NCI-H128 (cell line): ENCODE results near the gene AGAP1.

Experiments used
- DNase-seq: peaks from one replicate; lab custom pipeline; 2025; ENCODE audit not compliant: unreplicated experiment; lab: John Stamatoyannopoulos, UW

AGAP1 gene

DNA sequence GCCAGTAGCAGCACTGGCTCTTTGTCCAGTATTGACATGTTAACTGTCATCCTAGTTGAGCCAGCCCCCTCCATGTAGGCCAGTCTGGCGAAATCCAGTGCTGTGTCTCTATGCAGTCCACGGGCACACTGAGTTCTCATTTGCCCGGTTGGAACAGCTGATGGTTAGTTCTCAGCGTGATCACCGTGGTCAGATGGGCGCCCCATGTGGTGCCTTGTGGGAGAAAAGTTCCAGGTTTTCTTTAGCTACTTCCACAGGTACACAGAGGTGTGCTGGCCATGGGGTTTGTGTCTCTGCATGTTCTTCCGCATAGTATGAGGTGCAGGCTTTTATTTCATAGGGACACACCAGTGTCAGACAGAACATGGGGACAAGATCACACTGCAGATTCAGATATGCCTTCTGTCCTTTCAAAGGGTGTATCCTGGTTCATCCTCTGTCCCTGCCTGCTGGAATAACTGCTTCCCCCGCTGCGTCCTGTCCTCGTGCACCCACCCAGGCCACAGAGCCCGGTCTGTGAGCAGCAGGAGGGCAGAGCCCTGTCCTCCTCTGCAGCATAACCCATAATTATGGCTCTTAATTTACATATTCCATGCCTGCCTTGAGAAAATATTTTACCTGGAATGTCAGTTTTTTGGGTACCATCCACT lies 340.3 kb downstream of the AGAP1 start:
- DNase-seq: no peak

DNA sequence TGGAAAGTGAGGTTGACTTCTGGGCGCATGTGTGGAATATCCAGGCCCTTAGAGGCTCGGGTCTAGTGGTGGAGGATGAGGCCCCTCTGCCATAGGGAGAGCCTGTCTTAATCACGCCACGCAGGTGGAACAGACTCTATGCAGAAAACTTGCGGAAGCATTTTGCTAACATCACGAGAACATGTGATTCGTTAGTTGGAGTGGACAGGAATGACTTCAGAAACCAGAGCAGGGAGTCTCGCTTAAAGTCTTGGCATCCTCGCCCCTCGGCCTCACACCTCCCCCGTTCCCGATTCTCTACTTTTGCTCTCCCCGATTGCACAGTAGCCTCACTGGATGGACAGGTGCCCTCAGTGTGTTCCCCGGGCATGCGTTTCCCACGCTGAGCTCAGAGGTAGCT lies 340.9 kb downstream of the AGAP1 start:
- DNase-seq: no peak

DNA sequence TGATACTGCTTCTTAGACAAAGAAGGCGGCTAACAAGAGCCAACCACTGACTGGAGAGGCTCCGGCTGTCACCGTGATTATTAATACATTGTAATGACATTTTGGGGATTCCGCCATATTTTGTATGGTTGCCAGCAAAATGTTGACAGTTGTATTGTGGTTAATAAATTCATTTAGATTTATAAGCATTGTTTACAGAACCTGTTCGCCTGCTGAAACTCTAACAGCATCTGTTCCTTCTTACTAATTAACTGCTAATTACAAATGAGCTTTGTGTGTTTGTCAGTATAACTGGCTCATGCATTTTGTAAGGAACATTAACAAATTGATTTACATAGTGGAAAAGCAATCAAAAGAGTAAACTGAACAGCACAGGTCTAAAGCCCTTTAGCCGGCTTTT lies 342.0 kb downstream of the AGAP1 start:
- no peak for DNase-seq

DNA sequence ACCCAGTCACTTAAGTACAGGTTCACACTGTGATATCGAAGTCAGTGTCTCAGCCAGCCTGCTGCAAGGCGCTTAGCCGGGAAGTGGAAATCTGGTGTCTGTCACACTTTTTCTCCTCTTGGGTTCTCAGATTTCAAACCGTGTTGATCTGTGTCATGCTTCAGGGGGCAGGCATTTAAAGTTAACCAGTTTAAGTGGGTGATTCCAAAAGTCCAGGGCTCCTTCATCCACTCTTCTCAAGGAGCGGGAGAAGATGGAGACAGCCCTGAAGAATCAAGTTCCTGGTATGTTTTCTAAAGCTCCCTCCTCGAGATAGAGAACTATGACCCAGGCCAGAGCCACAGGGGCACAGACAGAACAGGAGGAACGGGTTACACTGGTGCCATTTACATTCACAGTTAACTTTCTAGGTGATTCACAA lies 342.7 kb downstream of the AGAP1 start:
- DNase-seq: peak; percentile 5

DNA sequence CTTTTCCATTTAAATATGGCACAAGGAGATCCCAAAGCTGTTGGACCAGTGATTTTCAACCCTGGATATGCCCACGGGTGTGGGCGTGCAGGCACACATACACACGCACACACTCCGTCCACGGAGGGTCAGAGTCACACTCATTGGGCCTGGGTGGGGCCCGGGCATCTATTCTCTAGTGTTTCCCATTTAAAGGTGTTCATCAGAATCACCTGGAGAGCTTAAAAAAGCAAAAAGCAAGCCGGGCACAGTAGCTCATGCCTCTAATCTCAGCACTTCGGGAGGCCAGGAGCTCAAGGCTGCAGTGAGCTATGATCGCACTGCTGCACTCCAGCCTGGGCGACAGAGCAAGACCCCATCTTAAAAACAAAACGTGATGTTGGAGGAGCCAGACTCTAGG lies 345.4 kb downstream of the AGAP1 start:
- DNase-seq: no peak

DNA sequence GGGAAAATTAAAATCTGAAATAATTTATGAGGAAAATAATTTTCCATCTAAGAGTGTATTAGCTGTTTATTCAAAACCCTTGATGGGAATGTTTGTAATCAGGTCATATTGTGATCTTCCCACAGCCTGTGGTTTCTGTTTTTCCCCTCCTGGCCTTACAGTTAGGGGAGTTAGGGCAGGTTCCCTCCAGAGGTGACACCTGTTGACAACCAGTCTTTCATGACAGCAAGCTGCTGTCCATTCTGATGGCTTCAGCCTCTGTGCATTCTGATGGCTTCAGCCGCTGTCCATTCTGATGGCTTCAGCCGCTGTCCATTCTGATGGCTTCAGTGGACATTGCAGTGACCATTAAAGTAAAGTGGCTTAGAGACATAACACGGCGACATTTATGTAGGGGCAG lies 346.1 kb downstream of the AGAP1 start:
- no peak for DNase-seq

DNA sequence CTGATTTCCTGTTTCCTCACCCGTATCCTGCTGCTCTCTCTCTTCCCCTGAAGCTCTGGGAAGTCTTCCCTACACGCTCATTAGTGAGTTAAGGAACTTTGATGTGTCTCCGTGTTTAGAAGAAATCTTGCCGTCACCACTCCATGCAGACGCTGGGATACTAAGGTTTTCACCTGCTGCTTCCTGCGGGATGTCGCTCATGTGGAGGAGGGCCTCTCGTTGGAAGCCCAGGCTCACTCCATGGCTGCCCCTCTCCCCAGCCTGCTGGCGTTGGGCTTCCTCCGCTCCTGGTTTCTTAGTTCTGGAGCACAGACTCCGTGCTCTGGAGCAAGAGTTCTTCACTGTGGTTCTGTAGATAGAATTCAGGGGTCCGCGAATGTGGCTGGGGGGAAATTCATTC lies 348.0 kb downstream of the AGAP1 start:
- no peak for DNase-seq

DNA sequence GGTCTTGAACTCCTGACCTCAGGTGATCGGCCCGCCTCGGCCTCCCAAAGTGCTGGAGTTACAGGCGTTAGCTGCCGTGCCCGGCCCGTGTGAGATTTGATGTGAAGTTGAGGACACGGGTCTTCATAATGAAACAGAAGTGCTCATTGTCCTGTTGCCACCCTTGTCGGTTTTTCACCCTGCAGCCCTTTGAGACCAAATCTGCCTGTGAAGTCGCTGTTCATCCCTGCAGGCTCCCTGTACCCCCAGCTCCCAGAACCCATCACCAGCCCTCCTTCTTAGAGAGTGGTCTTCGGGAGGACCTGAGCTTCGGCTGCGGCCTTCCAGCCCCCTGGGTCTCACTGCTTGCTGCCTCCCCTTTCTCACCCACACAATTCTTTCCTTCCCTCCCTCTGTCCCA lies 349.1 kb downstream of the AGAP1 start:
- DNase-seq: no peak

DNA sequence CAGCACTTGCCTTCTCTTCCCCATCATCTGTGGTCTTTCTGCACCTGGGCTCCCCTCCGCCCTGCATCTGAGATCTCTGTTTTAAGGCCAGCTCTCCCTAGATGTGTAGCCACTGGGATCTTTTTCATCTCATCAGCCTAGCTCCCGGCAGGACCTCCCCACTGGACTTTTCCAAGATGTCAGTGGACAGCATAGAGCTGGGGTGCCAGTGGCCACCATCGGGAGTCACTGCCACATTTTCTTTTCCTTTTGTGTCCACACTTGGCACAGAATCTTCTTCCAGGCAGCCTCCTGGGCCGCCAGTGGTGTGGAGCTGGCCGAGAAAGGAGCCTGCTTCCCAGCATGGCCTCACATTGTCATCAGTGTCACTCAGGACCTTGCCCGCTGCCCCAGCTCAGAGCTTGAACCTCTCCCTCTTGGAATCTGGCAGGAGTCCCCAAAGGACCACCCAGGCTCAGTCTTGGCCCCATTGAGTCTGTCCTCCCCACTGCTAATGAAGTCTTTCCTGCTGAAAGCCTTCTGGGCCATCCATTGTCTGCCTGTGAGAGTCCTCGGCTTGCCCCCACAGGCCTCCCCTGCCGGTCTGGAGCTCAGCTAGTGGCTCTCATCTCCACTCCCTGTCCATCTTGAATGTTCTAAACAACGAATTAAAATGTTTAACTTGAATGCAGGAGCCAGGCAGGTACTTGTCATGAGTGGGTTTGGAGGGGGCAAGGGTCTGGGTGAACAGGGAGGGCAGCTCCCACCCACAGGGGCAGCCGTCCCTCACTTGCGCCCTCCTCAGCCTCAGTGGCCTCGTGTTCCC lies 349.9 kb downstream of the AGAP1 start:
- DNase-seq: no peak

DNA sequence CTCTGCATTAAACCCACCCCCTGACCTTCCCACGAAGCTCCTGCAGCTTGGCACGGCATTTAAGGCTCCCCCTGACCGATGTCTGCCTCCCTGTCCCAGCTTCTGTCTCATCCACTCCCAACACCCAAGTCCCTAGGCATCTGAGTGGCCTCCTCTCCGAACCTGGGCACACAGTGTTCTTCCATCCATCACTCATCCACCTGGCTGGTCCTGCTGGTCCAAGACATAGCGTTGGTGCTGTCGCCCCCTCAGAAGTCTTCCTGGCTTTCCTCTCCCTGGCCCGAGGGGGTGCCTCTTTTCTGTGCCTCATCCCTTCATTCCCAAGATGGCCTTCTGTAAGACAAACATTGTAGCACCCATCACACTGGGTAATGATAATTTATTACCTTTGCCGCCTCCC lies 350.7 kb downstream of the AGAP1 start:
- no peak for DNase-seq

DNA sequence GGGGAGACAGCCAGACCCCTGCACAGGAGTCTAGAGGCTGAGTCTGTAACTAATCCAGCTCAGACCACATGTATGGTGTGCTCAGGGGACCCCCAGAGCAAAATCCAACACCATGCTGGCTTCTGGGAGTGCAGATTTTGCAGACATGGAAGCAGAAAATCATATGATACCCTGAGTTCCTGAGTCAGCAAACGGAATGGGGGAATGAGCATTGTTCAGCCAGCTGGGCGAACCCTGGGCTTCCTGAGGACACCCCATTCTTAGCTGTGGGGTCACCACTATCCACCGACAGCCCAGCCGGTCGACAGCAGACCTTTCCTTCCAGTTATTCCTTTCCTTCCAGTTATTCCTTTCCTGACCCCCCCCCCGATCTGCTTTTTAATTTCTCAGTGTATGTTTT lies 351.4 kb downstream of the AGAP1 start:
- no peak for DNase-seq

DNA sequence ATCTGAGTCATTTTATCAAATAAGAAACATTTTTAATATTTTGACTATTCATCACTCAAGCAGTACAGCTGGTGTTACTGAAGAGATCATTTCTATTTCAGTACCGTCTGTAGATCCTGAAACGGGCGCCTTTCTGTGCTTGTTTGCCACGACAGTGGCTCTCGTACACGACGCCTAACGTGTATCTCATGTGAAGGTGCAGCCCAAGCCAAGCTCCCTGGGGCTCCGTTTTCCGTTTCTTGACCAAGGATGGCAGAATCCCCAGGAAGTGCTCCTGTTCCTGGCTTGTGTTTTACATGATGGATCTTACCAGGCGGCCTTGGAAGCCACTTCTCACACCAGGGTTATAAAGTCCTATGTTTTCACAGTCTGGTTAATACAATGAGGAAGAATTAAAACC lies 353.7 kb downstream of the AGAP1 start:
- no peak for DNase-seq

DNA sequence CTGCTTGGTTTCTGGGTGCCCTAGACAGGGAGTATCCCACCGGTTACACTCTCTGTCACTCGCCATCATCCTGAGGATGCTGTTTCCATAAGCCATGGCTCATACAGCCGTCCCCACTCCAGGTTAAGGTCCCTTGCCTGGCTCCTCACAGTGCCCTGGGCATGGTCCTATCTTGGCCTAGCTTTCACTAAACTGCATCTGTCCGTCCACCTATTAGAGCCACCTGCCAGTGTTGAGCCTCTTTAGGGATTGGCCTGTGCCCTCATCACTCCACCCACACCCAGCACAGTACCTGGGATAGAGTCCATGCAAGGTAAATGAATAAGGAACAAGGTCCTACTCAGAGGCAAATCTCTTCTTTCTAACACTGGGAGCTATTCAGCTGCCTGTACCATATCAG lies 354.2 kb downstream of the AGAP1 start:
- DNase-seq: no peak

DNA sequence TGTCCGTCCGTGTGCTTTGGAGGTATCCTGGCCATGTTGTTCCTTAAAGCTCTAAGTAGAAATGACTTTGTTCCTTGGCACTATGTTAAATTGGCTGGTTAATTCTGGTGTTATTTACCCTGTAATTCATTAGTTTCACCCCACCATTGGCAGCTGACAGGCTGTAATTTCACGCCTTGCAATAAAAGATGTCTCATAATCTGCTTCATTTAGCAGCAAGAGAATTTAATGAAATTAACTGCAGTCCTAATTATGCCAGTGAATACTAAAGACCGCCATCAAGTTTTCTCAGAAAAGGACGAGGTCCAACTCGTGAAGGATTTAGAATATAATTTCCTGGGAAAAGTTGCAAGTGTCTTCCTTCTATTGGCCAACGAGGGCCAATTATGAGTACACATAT lies 355.1 kb downstream of the AGAP1 start:
- DNase-seq: no peak

DNA sequence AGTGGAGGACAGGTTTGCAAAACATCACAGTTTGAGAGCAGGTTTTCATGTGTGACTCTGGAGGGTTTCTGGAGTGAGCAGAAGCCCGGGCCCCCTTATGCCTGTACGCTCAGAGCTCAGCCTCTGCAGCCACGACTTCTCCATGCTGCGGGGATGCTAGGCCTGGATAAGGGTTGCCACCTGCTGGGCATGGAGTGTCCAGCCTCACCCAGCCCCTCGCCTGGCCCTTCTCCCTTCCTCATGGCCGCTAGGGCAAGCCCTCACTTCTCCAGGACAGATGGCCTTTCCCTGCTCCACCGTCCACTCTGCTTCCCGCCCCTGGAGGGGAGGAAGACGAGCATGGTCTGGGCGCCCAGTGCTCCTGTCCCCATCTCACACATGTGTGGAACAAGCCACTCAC lies 355.6 kb downstream of the AGAP1 start:
- DNase-seq: no peak

DNA sequence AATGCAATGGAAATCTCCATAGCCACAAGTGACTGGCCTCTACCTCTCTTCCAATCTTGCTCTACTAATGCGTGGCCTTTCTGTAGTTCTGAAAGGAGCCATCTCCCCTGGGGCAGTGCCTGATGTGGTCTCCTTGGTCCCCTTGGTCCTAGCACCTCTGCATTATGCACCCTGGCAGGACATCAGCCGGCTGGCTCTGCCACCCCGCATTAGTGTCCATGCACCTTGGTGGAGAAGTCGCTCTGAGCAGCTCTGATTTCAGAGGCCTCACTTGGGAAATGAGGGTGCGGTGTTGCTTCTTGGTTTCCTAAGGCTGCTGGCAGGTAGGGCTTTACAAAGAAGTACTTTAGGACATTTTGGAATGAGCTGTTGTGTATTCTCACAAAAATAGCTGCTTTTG lies 356.4 kb downstream of the AGAP1 start:
- DNase-seq: no peak

DNA sequence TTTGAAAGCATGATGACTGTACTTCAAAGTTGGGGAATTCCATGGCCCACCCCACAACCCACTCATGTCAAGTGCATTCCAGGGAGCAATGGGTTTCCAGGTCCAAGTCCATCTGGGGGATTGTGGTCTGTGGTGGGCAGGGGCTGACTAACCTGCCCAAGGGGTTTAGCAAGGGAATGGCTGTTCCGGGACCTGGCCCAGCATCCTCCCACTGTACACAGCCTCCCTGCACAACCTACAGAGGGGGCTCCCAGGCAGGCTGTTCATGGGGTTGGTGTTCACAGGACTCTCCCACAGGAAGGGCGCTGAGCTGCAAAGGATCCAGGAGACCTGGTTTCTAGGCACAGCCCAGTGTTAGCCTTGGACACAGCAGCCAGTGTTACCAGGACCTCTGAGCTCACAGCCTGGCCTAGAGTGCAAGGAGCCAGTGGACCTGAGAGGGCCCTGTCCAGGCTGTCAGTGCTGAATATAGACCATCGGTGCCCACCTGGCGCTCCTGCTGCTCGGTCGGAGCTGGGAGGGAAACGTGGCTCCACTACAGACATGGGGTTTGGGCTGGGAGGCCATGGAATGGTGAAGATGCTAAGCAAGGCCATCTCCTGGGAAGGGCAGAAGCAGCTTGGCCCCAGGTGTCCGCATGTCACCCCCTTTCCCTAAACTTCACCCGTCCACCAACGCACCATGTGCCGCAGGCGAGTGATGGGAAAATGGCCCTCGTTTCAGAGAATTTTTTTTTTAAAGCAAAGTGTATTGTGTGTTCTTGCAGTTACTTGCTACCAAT lies 357.1 kb downstream of the AGAP1 start:
- DNase-seq: no peak

DNA sequence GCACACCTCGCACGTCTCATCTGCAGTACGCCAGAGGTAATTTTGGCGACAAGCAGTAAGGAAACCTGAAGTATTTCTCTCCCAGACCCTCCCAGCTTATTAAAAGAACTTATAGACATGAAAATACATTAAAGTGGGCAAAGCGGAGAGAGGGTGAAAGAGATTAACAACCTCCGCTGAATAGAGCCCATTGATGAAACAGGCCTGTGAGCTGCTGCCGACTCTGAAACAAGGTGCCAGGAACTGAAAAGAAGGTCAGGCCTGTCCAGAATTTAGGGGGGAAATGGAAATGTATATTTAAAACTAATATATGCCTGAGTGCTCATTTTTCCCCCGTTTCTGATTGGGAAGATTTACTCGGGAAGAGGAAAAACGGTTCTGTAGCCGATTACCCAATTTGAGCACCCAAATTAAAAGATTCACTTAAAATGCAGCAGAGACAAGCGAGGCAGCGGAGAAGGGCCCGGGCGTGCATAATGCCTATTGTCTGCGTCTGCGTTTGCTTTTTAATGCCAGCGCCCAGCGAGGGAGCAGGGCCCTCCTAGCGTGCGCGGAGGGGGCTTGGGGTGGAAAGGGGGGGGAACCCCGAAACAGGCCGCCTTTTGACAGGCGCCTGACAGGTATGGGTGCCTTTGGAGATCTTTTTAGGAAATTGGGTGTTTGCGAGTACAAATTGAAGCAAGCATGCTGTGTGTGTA lies 358.1 kb downstream of the AGAP1 start:
- no peak for DNase-seq

DNA sequence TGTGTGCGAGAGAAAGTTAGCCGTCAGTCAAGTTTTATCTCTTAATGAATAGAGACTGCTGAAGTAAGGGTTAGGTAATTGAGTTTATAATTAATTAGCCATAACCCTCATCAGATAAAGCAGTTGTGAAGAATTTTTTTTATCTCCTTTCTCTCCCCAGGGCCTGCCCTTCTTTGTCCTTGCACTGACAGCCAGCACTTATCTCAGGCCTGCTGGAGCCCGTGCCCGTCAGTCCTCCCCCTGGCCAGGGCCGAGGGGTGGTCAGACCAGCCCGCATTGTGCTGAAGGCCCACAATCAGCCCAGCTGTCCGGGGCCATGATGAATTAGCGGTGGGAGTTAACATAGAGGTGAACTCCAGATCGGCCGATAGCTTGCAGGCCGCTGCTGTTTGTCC lies 358.7 kb downstream of the AGAP1 start:
- no peak for DNase-seq

DNA sequence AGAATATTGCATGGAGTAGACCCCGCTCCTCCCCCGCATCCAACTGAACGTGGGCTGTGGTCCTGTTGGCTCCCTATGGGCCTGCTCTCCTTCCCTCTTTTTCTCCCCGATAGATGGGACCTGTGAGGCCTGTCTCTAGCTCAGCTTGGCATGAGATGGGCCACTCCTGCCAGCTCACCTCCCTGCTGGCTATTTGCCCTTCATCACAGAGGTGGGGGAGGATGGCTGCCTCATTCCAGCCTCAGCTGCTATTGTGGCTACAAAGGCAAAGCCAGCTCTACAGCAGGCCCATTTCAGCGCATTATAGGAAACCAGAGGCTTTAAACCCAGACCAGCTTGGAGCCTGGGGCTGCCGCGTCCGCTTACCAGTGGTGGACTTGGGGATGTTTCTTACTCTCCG lies 360.4 kb downstream of the AGAP1 start:
- DNase-seq: no peak

DNA sequence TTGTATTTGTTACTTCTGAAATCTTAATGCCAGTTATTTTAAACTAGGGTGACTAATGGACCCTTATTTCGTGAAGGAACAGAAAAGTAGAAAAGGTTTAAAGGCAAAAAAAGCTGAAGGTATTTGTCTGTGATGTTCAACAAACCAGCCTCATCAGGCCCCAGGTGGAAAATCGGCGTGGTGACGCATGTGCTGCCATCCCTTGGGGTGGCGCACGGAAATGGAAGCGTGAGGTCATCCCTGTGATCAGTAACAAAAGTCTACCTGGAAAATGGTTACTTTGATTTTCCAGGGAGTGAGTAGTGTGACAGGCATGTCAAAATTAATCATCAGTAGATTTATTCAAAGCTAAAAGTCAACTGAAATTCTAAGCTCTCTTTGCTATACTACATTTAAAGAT lies 361.2 kb downstream of the AGAP1 start:
- DNase-seq: no peak
